Thyroid gland (tissue), 4 donors: ENCODE measurements around the gene MAGEC2.

ENCODE experiments used
- POLR2A ChIP-seq, 2 donors: fragments of 450-650 bp; IDR thresholded peaks; one replicate each; pipeline ENCODE4 v1.6.1; 2017; ENCODE audit warnings: antibody characterized with exemption in 2 of 2, mild to moderate bottlenecking in 2 of 2, moderate library complexity in 1 of 2
- TF ChIP-seq, protein P1 (sequence below), 6 experiments: fragments of 200-600 bp in 3 of 6; fragments of 450-650 bp in 3 of 6; sonication (generic) in 3 of 6; IDR thresholded peaks; one replicate each; pipeline ENCODE4 v1.5.1; 2016 to 2019; ENCODE audit warnings: antibody characterized with exemption in 6 of 6, mild to moderate bottlenecking in 2 of 6, inconsistent platforms in 1 of 6, moderate library complexity in 1 of 6

- TF ChIP-seq, protein P1, sequence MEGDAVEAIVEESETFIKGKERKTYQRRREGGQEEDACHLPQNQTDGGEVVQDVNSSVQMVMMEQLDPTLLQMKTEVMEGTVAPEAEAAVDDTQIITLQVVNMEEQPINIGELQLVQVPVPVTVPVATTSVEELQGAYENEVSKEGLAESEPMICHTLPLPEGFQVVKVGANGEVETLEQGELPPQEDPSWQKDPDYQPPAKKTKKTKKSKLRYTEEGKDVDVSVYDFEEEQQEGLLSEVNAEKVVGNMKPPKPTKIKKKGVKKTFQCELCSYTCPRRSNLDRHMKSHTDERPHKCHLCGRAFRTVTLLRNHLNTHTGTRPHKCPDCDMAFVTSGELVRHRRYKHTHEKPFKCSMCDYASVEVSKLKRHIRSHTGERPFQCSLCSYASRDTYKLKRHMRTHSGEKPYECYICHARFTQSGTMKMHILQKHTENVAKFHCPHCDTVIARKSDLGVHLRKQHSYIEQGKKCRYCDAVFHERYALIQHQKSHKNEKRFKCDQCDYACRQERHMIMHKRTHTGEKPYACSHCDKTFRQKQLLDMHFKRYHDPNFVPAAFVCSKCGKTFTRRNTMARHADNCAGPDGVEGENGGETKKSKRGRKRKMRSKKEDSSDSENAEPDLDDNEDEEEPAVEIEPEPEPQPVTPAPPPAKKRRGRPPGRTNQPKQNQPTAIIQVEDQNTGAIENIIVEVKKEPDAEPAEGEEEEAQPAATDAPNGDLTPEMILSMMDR (IDR thresholded peaks at IDR 0.05): no peak
- no peak for TF ChIP-seq POLR2A (IDR thresholded peaks at IDR 0.05)
Observed at GRCh38 chrX:142238536-142238935, 33.4 kb upstream of the MAGEC2 start.
